Putamen (tissue), 1 donor: ENCODE data around the gene MAFB.
A peak's percentile ranks its signal among the peaks of the same experiment; 100 is the strongest.

ENCODE experiments used
- DNase-seq: peaks from one replicate; pipeline ENCODE4 v3.0.0-alpha.2; 2016; ENCODE audit warnings: low spot score

MAFB gene

GRCh38 chr20:40703975-40704530 lies 15.0 kb upstream of the MAFB start:
- no peak for DNase-seq

- DNase-seq = no peak
These were observed 13.5 kb upstream of the MAFB start for GRCh38 chr20:40702504-40702903.

GRCh38 chr20:40698744-40699143 lies 9.7 kb upstream of the MAFB start:
- DNase-seq = no peak

- DNase-seq = no peak
These were observed 9.2 kb upstream of the MAFB start for GRCh38 chr20:40698281-40698680.

GRCh38 chr20:40697541-40697940 lies 8.5 kb upstream of the MAFB start:
- no peak for DNase-seq

GRCh38 chr20:40695214-40695613 lies 6.2 kb upstream of the MAFB start:
- no peak for DNase-seq

- no peak for DNase-seq
These were observed 5.2 kb upstream of the MAFB start for GRCh38 chr20:40694246-40694645.

GRCh38 chr20:40692240-40693011 lies 3.4 kb upstream of the MAFB start:
- DNase-seq = no peak

- no peak for DNase-seq
These were observed 2.7 kb upstream of the MAFB start for GRCh38 chr20:40691566-40692239.

- no peak for DNase-seq
These were observed 2.0 kb upstream of the MAFB start for GRCh38 chr20:40690836-40691565.

GRCh38 chr20:40689943-40690835 lies 1.2 kb upstream of the MAFB start:
- DNase-seq = peak; percentile 88

DNA sequence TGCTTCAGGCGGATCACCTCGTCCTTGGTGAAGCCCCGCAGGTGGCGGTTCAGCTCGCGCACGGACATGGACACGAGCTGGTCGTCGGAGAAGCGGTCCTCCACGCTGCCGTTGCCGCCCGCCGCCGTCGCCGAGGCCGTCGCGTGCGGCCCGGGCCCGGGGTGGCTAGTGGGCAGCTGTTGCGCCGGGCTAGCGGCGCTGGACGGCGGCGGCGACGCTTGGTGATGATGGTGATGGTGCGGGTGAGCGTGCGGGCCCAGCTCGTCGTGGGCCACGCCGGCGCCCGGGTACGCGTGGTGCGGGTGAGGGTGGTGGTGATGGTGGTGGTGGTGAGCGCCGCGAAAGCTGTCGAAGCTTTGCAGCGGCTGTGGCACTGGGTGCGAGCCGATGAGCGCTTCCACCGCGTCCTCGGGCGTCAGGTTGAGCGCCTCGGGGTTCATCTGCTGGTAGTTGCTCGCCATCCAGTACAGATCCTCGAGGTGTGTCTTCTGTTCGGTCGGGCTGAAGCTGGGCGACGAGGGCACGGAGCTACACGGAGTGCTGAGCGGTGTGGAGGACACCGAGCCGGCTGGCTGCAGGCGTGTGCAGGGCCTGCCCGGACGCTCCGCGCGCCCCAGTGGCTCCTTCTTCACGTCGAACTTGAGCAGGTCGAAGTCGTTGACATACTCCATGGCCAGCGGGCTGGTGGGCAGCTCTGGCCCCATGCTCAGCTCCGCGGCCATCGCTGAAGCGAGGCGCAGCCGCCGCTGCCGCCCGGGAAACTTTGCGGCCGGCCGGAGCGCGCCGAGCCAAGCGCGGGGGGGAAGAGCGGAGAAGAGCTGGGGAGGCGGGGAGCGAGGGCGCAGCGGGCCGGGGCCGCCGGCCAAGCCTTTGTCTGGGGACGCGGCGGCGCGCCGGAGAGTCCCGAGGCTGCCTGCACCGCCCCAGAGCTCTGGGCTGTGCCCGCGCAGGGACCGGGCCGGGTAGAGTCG lies 622 bp downstream of the MAFB start:
- no peak for DNase-seq

- DNase-seq = no peak
These were observed 1.5 kb downstream of the MAFB start for GRCh38 chr20:40687384-40688128.

- DNase-seq = no peak
These were observed 2.1 kb downstream of the MAFB start for GRCh38 chr20:40686893-40687292.

DNA sequence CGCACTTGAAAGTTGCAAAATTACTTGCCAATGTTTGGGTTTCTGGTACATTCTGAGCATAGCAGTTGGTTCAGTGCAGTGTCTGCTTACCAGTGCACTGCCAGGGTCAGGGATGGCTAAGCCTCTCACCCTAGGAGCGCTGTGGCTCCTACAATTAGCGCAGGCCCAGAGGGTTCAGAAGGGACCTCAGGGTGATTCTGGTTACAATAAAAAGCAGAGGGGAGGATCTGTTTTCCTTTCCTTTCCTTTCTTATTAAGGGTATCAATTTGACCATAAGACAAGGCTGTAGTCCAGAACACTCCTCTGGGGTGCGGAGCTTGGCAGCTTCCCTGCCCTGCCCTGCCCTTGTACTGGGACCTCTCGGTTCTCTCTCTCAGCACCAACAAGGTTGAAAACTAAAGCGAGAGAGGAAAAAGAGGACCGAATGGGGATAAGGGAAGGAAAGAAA lies 2.6 kb downstream of the MAFB start:
- no peak for DNase-seq

DNA sequence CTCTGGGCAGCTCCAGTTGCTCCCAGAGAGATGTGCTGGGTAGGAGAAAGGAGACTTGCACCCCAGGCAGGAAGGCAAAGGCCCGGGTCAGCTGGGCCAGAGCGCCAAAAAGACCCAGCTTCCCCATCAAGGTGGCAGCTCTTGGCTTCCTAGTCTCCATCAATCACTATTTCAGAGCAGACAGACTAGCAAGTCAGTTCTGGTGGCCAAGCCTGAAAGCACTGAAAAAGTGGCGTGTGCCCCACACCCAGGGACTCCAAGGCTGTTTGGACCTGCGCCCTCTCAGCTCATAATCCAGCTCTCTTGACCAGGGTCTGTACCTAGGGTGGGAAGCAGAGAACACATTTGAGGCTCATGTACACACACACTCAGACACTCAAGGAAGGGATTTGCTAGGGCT lies 3.7 kb downstream of the MAFB start:
- no peak for DNase-seq

DNA sequence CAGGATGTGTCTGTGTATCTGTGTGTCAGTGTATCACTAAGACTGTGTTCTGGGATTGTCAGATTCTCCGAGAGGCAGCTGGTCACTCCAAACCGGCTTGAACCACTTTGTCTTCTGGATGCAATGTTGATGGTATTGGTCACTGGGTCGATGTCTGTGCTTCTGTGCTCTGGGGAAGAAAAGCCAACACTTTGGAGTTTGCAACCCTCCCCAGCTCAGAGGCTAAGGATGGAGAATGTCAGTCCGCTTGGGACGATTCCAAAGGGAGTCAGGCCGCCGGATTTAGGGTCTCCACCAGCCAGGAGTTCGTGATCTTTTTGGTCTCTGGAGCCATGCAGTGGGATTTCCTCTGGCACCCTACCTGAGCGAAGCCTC lies 5.2 kb downstream of the MAFB start:
- DNase-seq = no peak

GRCh38 chr20:40683221-40683893 lies 5.7 kb downstream of the MAFB start:
- DNase-seq = no peak
